LNCAP (cell line): ENCODE data around the gene SLC6A15.

ENCODE experiments used
- CTCF ChIP-seq: fragments of 450-650 bp; IDR thresholded peaks from 2 replicates; pipeline ENCODE4 v1.5.1; 2017; ENCODE audit warnings: mild to moderate bottlenecking

Gene SLC6A15

GRCh38 chr12:84910549-84911241 lies 1.9 kb downstream of the SLC6A15 start:
- TF ChIP-seq CTCF: no peak

DNA sequence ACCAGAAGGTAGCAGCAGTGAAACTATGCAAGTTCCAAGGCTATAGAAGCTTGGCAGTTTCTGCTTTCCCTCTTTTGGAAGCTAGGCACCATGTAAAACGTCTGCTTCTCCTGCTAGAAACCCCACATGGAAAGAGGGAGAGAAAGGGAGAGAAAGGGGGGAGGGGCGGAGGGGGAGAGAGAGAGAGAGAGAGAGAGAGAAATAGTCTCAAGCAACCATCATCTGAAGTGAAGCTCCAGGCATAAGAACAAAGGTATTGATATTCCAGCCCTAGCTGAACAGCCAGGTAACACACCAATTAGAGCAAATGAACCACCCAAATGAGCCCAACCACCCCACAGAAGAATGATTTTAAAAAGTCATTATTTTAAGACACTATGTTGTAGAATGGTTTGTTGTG lies 8.5 kb downstream of the SLC6A15 start:
- no peak for TF ChIP-seq CTCF

- no peak for TF ChIP-seq CTCF
Observed at GRCh38 chr12:84891106-84891838, 21.3 kb downstream of the SLC6A15 start.

DNA sequence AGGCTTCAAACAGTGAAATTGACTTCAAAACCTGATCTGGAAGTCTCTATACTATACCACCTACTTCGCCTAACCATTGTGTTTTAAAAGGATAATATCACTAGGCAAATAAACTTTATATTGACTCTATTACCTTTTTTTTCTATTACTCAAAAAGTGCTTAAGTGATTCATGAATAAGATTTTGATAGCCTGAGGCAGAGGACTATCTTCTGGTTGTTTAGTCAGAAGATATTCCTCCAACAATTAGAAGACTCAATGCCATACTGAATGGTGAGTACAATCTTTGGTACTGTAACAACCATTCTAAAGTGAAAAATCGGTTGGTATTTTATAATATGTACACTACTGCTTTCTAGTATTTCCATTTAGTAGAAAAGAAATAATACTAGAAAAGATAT lies 22.8 kb downstream of the SLC6A15 start:
- TF ChIP-seq CTCF: no peak

GRCh38 chr12:84888861-84889260 lies 23.7 kb downstream of the SLC6A15 start:
- TF ChIP-seq CTCF: no peak

DNA sequence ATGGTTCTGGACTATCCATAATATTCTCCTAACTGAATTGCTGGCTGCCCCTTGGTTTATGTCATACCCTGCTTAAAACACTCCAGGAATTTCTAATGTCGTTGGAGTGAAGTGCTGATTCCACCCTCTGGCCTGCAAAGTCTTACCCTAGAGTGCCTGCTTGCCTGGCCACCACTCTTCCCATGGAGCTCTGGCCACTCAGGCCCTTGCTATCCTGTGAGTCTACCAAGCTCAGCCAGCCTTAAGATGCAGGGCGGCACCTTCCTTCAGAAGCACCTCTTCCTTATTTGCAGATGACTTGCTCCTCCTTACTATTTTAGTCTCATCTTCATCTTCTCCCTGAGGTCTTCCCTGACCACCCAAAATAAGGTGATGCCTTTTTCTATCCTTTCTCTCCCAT lies 35.3 kb downstream of the SLC6A15 start:
- TF ChIP-seq CTCF: no peak

DNA sequence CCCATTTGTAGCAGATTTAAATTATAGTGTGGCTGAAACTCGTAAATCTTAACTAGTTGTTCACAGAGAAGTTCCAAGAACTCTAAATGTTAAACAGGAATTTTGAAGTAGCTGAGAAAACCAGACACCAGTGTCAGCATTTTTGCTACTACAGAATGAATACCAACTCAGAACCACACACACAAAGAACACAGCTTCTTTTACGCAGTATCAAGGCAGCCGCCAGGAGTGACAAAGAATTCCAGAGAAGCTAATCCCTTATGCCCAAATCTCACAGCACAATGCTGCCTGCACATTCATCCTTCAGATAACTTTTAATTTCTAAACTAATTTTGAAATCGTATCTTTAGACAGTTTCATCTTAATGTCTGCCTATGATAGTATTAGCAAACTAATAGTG lies 37.4 kb downstream of the SLC6A15 start:
- no peak for TF ChIP-seq CTCF
